Measurements from ENCODE around the gene POLA2. TPM values are rescaled to one million over a fixed set of nuclear protein-coding genes. Genes with fewer than 3 reads are reported as not detected.
A peak's percentile ranks its signal among the peaks of the same experiment; 100 is the strongest.

POLA2 gene
- total RNA-seq, 1 donor from 2014 or later: 30.2 TPM

GRCh38 chr11:65275906-65276305, 14.1 kb downstream of the POLA2 start:
- H3K4me3 ChIP-seq (ENCODE audit: low read depth, low read length): no peak overlapping the region
- no peak for DNase-seq (ENCODE audit: low read depth)
- no peak for TF ChIP-seq CTCF (conservative IDR thresholded peaks at IDR 0.05; ENCODE audit: low read depth, low read length)

GRCh38 chr11:65277631-65278277, 16.0 kb downstream of the POLA2 start:
- no peak overlapping the region for H3K4me3 ChIP-seq (ENCODE audit: low read depth, low read length)
- DNase-seq (ENCODE audit: low read depth): no peak
- TF ChIP-seq CTCF (conservative IDR thresholded peaks at IDR 0.05; ENCODE audit: low read depth, low read length): no peak

GRCh38 chr11:65278356-65278755, 16.6 kb downstream of the POLA2 start:
- DNase-seq (ENCODE audit: low read depth): no peak
- no peak for TF ChIP-seq CTCF (conservative IDR thresholded peaks at IDR 0.05; ENCODE audit: low read depth, low read length)
- no peak overlapping the region for H3K4me3 ChIP-seq (ENCODE audit: low read depth, low read length)

- DNase-seq (ENCODE audit: low read depth): no peak
- H3K4me3 ChIP-seq (ENCODE audit: low read depth, low read length): no peak overlapping the region
- TF ChIP-seq CTCF (conservative IDR thresholded peaks at IDR 0.05; ENCODE audit: low read depth, low read length): no peak
Measured at GRCh38 chr11:65279279-65279678, 17.5 kb downstream of the POLA2 start.

- H3K4me3 ChIP-seq (ENCODE audit: low read depth, low read length): no peak overlapping the region
- TF ChIP-seq CTCF (conservative IDR thresholded peaks at IDR 0.05; ENCODE audit: low read depth, low read length): no peak
Measured at GRCh38 chr11:65279741-65280440, 18.1 kb downstream of the POLA2 start.

GRCh38 chr11:65280646-65281045, 18.9 kb downstream of the POLA2 start:
- H3K4me3 ChIP-seq (ENCODE audit: low read depth, low read length): no peak overlapping the region
- DNase-seq (ENCODE audit: low read depth): no peak
- no peak for TF ChIP-seq CTCF (conservative IDR thresholded peaks at IDR 0.05; ENCODE audit: low read depth, low read length)

More at GRCh38 chr11:65279741-65280440, 18.1 kb downstream of the POLA2 start:
- peak; percentile 89 for DNase-seq (ENCODE audit: low read depth)

- DNase-seq (ENCODE audit: low read depth): no peak
- no peak for TF ChIP-seq CTCF (conservative IDR thresholded peaks at IDR 0.05; ENCODE audit: low read depth, low read length)
Measured at GRCh38 chr11:65286686-65287085, 24.9 kb downstream of the POLA2 start.

More at GRCh38 chr11:65286686-65287085, 24.9 kb downstream of the POLA2 start:
- no peak overlapping the region for H3K4me3 ChIP-seq (ENCODE audit: low read depth, low read length)

Data from epithelial cell of proximal tubule (primary cell).